ENCODE measurements around the gene SIX2. TPM values are rescaled to one million over a fixed set of nuclear protein-coding genes. Genes with fewer than 3 reads are reported as not detected.

Gene SIX2
- total and polyA plus RNA-seq, 2 of the 8 experiments (the other 6 are each of a cell fraction or from before 2014, with no cell fraction given): 0.47 to 1.0 TPM

DNA sequence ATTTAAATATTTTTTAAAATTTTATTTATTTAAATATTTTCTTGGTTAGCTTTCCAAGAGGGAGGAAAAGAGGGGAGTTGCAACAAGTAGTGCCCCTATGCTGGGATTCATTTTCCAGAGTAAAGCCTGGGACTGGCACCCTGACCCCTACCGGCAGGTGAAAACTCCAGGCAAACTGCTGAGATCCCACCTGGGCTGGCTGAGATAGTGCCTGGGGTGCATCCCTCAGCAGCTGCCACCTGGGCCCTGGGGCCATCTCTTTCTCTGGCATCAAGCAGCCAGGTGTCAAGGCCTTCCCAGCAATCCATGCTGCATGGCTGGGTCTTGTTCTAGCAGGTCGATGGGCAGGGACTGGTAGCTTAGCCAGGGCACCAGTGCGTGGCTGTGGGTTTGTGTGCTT, 6.6 kb downstream of the SIX2 start:
- Histone ChIP-seq H4K20me1 (replicated peaks in 1 of 2; ENCODE audit: control insufficient read depth in 1 of 2, insufficient read depth in 2 of 2, low read length in 2 of 2) (peaks cover 3 to 26% of the 10 kb centered on the region in 2 experiments), H2BK12ac (ENCODE audit: low read depth, low read length) (peak overlapping the region; percentile 84; the same call in 1 of the 2 replicates), H3K27me3 (replicated peaks in 1 of 4; ENCODE audit: control insufficient read depth in 3 of 4, extremely low read depth in 1 of 4, insufficient read depth in 3 of 4, low read length in 3 of 4) (peaks cover 87 to 99% (median 98%) of the 10 kb centered on the region in 4 experiments), H3K56ac (replicated peaks; ENCODE audit: insufficient read length, low read depth, low read length) (no peak overlapping the region), H4K91ac (replicated peaks; ENCODE audit: insufficient read length, low read length) (no peak overlapping the region), H3K4me1 (replicated peaks in 1 of 4; ENCODE audit: control insufficient read depth in 3 of 4, insufficient read depth in 4 of 4, low read length in 3 of 4) (peaks cover 0 to 21% (median 18%) of the 10 kb centered on the region in 4 experiments; a peak in 5 of 7 replicates), H2BK5ac (ENCODE audit: low read depth, low read length) (no peak overlapping the region), H3K36me3 (ENCODE audit: control insufficient read depth in 2 of 4, insufficient read depth in 4 of 4, low read length in 3 of 4) (peaks cover 0 to 5% (median 0%) of the 10 kb centered on the region in 4 experiments; a peak in 1 of 8 replicates), H3K23me2 (ENCODE audit: low read depth, low read length) (peaks cover 19% of the 10 kb centered on the region; the same call in 1 of the 2 replicates), H3K4me3 (ENCODE audit: extremely low read depth in 1 of 4, insufficient read depth in 2 of 4, low read depth in 3 of 4, low read length in 4 of 4) (no peak overlapping the region), H3K14ac (ENCODE audit: insufficient read length) (no peak overlapping the region), H2BK20ac (ENCODE audit: low read length) (no peak overlapping the region), H3K27ac (ENCODE audit: low read depth, low read length) (no peak overlapping the region), H3K9me3 (ENCODE audit: insufficient read depth in 2 of 2, low read depth in 1 of 2, low read length in 1 of 2) (no peaks in the 10 kb centered on the region), H2AK5ac (ENCODE audit: low read depth, low read length) (0 out of 2 replicates have a peak overlapping the region, but pooled peaks have one; percentile 53), H2AFZ (ENCODE audit: low read length) (no peak overlapping the region), H4K8ac (ENCODE audit: extremely low read depth, insufficient read depth, low read length) (no peak overlapping the region), H4K5ac (ENCODE audit: insufficient read length, low read depth, low read length) (no peak overlapping the region), H3K9ac (replicated peaks in 1 of 4; ENCODE audit: extremely low read depth in 1 of 4, low read depth in 3 of 4, low read length in 3 of 4) (no peak overlapping the region), H3K18ac (ENCODE audit: extremely low read depth, low read length) (peak overlapping the region; percentile 41; the same call in 1 of the 2 replicates), H3K79me2 (ENCODE audit: control insufficient read depth in 1 of 2, insufficient read depth in 2 of 2, low read length in 2 of 2) (no peaks in the 10 kb centered on the region), H3K79me1 (ENCODE audit: low read depth, low read length) (no peaks in the 10 kb centered on the region), H2BK15ac (ENCODE audit: low read length) (peak overlapping the region; percentile 81; the same call in 1 of the 2 replicates), H2BK120ac (replicated peaks; ENCODE audit: low read depth, low read length) (no peak overlapping the region), H3K23ac (ENCODE audit: insufficient read length) (no peak overlapping the region), H3K4ac (replicated peaks; ENCODE audit: insufficient read length, low read depth, low read length) (no peak overlapping the region), H3K4me2 (ENCODE audit: insufficient read depth in 1 of 2, low read depth in 2 of 2, low read length in 2 of 2) (no peak overlapping the region)
- TF ChIP-seq, protein P1, sequence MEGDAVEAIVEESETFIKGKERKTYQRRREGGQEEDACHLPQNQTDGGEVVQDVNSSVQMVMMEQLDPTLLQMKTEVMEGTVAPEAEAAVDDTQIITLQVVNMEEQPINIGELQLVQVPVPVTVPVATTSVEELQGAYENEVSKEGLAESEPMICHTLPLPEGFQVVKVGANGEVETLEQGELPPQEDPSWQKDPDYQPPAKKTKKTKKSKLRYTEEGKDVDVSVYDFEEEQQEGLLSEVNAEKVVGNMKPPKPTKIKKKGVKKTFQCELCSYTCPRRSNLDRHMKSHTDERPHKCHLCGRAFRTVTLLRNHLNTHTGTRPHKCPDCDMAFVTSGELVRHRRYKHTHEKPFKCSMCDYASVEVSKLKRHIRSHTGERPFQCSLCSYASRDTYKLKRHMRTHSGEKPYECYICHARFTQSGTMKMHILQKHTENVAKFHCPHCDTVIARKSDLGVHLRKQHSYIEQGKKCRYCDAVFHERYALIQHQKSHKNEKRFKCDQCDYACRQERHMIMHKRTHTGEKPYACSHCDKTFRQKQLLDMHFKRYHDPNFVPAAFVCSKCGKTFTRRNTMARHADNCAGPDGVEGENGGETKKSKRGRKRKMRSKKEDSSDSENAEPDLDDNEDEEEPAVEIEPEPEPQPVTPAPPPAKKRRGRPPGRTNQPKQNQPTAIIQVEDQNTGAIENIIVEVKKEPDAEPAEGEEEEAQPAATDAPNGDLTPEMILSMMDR (IDR thresholded peaks at IDR 0.05; ENCODE audit: control extremely low read depth in 1 of 3, insufficient read depth in 1 of 3, low read depth in 1 of 3, low read length in 3 of 3): peak in 2 of 3 experiments; percentile 26 to 31; a peak in 2 of 4 replicates
- no peak for TF ChIP-seq KDM5A (IDR thresholded peaks at IDR 0.05; ENCODE audit: low read length)
- ChIA-PET POLR2A (ENCODE audit: partially characterized antibody) (interaction anchor here (1.2 to 4.1 kb wide), 2 partner anchors 11 to 32 kb away, joined by 3 to 20 read pairs; no protein-coding TSS in a partner anchor), CTCF (ENCODE audit: partially characterized antibody) (interaction anchor here (0.6 to 8.0 kb wide), 12 partner anchors 9 to 347 kb away, joined by 3 to 105 read pairs (median 6); no protein-coding TSS in a partner anchor)
- no peak for FAIRE-seq
- no peak for DNase-seq (ENCODE audit: low read depth in 1 of 2, low spot score in 2 of 2)
- WGBS, 2 experiments (ENCODE audit: extremely low coverage in 1 of 2, insufficient coverage in 1 of 2, insufficient read length in 1 of 2, insufficient replicate concordance in 2 of 2, low coverage in 1 of 2, low lambda C conversion rate in 2 of 2, missing lambda C conversion rate in 1 of 2): 43% methylated on average over 3 of the region's 3 CpGs; no CpG with 5 or more reads in 1 of the 2 experiments
